ENCODE results near the gene MOGAT2.
"Not testable (repeated sequence)": the region's sequence is repeated elsewhere in the genome, so short reads cannot be mapped to it uniquely, and the experiment has no call there.

Gene MOGAT2

GRCh38 chr11:75719340-75720239, 2.0 kb downstream of the MOGAT2 start:
- no peak for DNase-seq

- DNase-seq = no peak
Observed at GRCh38 chr11:75720639-75721038, 3.0 kb downstream of the MOGAT2 start.

- DNase-seq = no peak
Observed at GRCh38 chr11:75721852-75722668, 4.4 kb downstream of the MOGAT2 start.

- no peak for DNase-seq
Observed at GRCh38 chr11:75722669-75723042, 5.0 kb downstream of the MOGAT2 start.

GRCh38 chr11:75725547-75726320, 8.1 kb downstream of the MOGAT2 start:
- DNase-seq = no peak

GRCh38 chr11:75728992-75729391, 11.4 kb downstream of the MOGAT2 start:
- DNase-seq = no peak

GRCh38 chr11:75731095-75731494, 13.5 kb downstream of the MOGAT2 start:
- no peak for DNase-seq

GRCh38 chr11:75733071-75733430, 15.4 kb downstream of the MOGAT2 start:
- DNase-seq = no peak

GRCh38 chr11:75733431-75734107, 15.9 kb downstream of the MOGAT2 start:
- peak; percentile 91 for DNase-seq

- DNase-seq = no peak
Observed at GRCh38 chr11:75734491-75735180, 17.0 kb downstream of the MOGAT2 start.

GRCh38 chr11:75735181-75735845, 17.7 kb downstream of the MOGAT2 start:
- no peak for DNase-seq

- DNase-seq = no peak
Observed at GRCh38 chr11:75737314-75737713, 19.7 kb downstream of the MOGAT2 start.

GRCh38 chr11:75740681-75741080, 23.0 kb downstream of the MOGAT2 start:
- DNase-seq = no peak

GRCh38 chr11:75743159-75743558, 25.5 kb downstream of the MOGAT2 start:
- not testable (repeated sequence) for DNase-seq

GRCh38 chr11:75743711-75744563, 26.3 kb downstream of the MOGAT2 start:
- no peak for DNase-seq

- DNase-seq = no peak
Observed at GRCh38 chr11:75745807-75746206, 28.2 kb downstream of the MOGAT2 start.

GRCh38 chr11:75748729-75749273, 31.2 kb downstream of the MOGAT2 start:
- DNase-seq = not testable (repeated sequence)

- DNase-seq = not testable (repeated sequence)
Observed at GRCh38 chr11:75754933-75755332, 37.3 kb downstream of the MOGAT2 start.

GRCh38 chr11:75757651-75758050, 40.0 kb downstream of the MOGAT2 start:
- no peak for DNase-seq

- no peak for DNase-seq
Observed at GRCh38 chr11:75759832-75760231, 42.2 kb downstream of the MOGAT2 start.
